Panc1 (cell line): ENCODE data around the gene CDK5RAP1. TPM values are rescaled to one million over a fixed set of nuclear protein-coding genes. Genes with fewer than 3 reads are reported as not detected.
A peak's percentile ranks its signal among the peaks of the same experiment; 100 is the strongest.

Experiments
- ATAC-seq: fragments of 200-7000 bp; cut with Tn5 transposase; 2 replicates; pipeline ENCODE4 v1.9.1; 2020; ENCODE audit warnings: mild to moderate bottlenecking, moderate library complexity
- BruUV-seq: library from RNA; stranded (reverse); fragments of 400-500 nt; replicated peaks from 2 replicates; lab custom pipeline; 2021; lab: Mats Ljungman, UMichigan
- CTCF ChIA-PET: fragments of 300-600 bp; sonication (Branson Sonifier 250); formaldehyde crosslinking; loops from one replicate; lab custom pipeline; 2022; ENCODE audit warnings: antibody characterized with exemption; lab: Charles Lee
- POLR2A ChIA-PET: fragments of 300-600 bp; sonication (Branson Sonifier 250); formaldehyde crosslinking; loops from one replicate; lab custom pipeline; 2022; ENCODE audit warnings: antibody characterized with exemption; lab: Charles Lee
- DNase-seq: peaks from one replicate; pipeline ENCODE4 v3.0.0-alpha.2; 2010; ENCODE audit warnings: low read depth, low spot score
- H3K27ac ChIP-seq: 2 replicates; pipeline ENCODE4 v1.5.1; 2011; ENCODE audit warnings: mild to moderate bottlenecking, low read length, inconsistent platforms
- H3K27me3 ChIP-seq: fragments of 200-500 bp; sonication (Bioruptor generic); 2 replicates; pipeline ENCODE4 v1.6.0; 2014; ENCODE audit warnings: low read length, inconsistent platforms; ENCODE audit not compliant: control insufficient read depth, insufficient read depth
- H3K36me3 ChIP-seq: fragments of 200-500 bp; sonication (Bioruptor generic); 2 replicates; pipeline ENCODE4 v1.5.1; 2014; ENCODE audit warnings: inconsistent platforms, mild to moderate bottlenecking, low read length, moderate library complexity; ENCODE audit not compliant: control insufficient read depth, insufficient read depth
- H3K4me1 ChIP-seq: 2 replicates; pipeline ENCODE4 v1.5.1; 2011; ENCODE audit warnings: inconsistent platforms, mild to moderate bottlenecking, low read length, moderate library complexity; ENCODE audit not compliant: control insufficient read depth, insufficient read depth
- H3K4me3 ChIP-seq, 2 experiments: 2 replicates each; pipeline ENCODE4 v1.5.1; 2011 to 2012; ENCODE audit warnings: low read depth in 2 of 2, low read length in 2 of 2, mild to moderate bottlenecking in 2 of 2, inconsistent platforms in 1 of 2, moderate library complexity in 1 of 2
- H3K9me3 ChIP-seq: fragments of 200-500 bp; sonication (Bioruptor generic); 2 replicates; pipeline ENCODE4 v1.5.1; 2014; ENCODE audit warnings: low read depth, mild to moderate bottlenecking, inconsistent platforms, low read length, moderate library complexity; ENCODE audit not compliant: control insufficient read depth, insufficient read depth
- POLR2AphosphoS5 ChIP-seq: IDR thresholded peaks from 2 replicates; pipeline ENCODE4 v1.6.1; 2012; ENCODE audit warnings: mild to moderate bottlenecking, low read depth, low read length, moderate library complexity
- REST ChIP-seq, 2 experiments: IDR thresholded peaks; 2 replicates each; pipeline ENCODE4 v1.6.1; 2011 to 2012; ENCODE audit warnings: low read depth in 2 of 2, control low read depth in 1 of 2, low read length in 1 of 2, mild to moderate bottlenecking in 1 of 2, moderate library complexity in 1 of 2; ENCODE audit not compliant: insufficient read depth in 1 of 2
- SIN3A ChIP-seq: IDR thresholded peaks from 2 replicates; pipeline ENCODE4 v1.6.1; 2012; ENCODE audit warnings: low read depth, mild to moderate bottlenecking, low read length, moderate library complexity, borderline replicate concordance; ENCODE audit not compliant: insufficient read depth
- TCF7L2 ChIP-seq: IDR thresholded peaks from 2 replicates; pipeline ENCODE4 v1.6.1; 2011; ENCODE audit warnings: mild to moderate bottlenecking, low read depth, low read length, inconsistent platforms
- in situ Hi-C: cut with HindIII; loops from 2 replicates; pipeline ENCODE4 v1.10.0; 2016; ENCODE audit warnings: low sequenced_read_pairs, low pct_unique_long_range_greater_than_20kb
- intact Hi-C: fragments of 100-400 bp; cut with micrococcal nuclease; formaldehyde crosslinking; loops from one replicate; pipeline ENCODE4 v1.10.0; 2022; ENCODE audit not compliant: unreplicated experiment
- total RNA-seq: library from RNA; stranded (reverse); gene quantifications from one replicate; pipeline ENCODE4 v1.2.1, GENCODE V29; 2021; ENCODE audit not compliant: unreplicated experiment
- TF ChIP-seq, protein P1 (sequence below): fragments of 450-650 bp; IDR thresholded peaks from 2 replicates; pipeline ENCODE4 v1.5.1; 2017; ENCODE audit warnings: mild to moderate bottlenecking

The CDK5RAP1 gene
- total RNA-seq, 1 experiment from 2014 or later = 34.8 TPM

- H3K27ac ChIP-seq = no peak overlapping the region
- no peaks in the 10 kb centered on the region for H3K27me3 ChIP-seq
- in situ Hi-C loops (no loop called here), intact Hi-C loops (no loop called here)
- CTCF ChIA-PET = no interaction called here
- H3K4me3 ChIP-seq = no peak overlapping the region
- TF ChIP-seq REST (IDR thresholded peaks at IDR 0.05; ENCODE audit: insufficient read depth in 1 of 2, low read depth in 2 of 2, low read length in 1 of 2) (no peak), SIN3A (no peak), TCF7L2 (no peak), POLR2AphosphoS5 (no peak)
- TF ChIP-seq, protein P1, sequence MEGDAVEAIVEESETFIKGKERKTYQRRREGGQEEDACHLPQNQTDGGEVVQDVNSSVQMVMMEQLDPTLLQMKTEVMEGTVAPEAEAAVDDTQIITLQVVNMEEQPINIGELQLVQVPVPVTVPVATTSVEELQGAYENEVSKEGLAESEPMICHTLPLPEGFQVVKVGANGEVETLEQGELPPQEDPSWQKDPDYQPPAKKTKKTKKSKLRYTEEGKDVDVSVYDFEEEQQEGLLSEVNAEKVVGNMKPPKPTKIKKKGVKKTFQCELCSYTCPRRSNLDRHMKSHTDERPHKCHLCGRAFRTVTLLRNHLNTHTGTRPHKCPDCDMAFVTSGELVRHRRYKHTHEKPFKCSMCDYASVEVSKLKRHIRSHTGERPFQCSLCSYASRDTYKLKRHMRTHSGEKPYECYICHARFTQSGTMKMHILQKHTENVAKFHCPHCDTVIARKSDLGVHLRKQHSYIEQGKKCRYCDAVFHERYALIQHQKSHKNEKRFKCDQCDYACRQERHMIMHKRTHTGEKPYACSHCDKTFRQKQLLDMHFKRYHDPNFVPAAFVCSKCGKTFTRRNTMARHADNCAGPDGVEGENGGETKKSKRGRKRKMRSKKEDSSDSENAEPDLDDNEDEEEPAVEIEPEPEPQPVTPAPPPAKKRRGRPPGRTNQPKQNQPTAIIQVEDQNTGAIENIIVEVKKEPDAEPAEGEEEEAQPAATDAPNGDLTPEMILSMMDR = no peak
- no peaks in the 10 kb centered on the region for H3K9me3 ChIP-seq
- BruUV-seq = no TSS peak
- POLR2A ChIA-PET = no interaction called here
- H3K4me1 ChIP-seq = peaks cover 1% of the 10 kb centered on the region; the same call in 1 of the 2 replicates
- ATAC-seq = no peak
- H3K36me3 ChIP-seq = no peaks in the 10 kb centered on the region
- DNase-seq = no peak
These were observed 90.3 kb downstream of the CDK5RAP1 start for GRCh38 chr20:33311011-33311410.

GRCh38 chr20:33310327-33310899 is 90.9 kb downstream of the CDK5RAP1 start:
- Histone ChIP-seq H3K4me1 (peaks cover 2% of the 10 kb centered on the region; the same call in 1 of the 2 replicates), H3K9me3 (no peaks in the 10 kb centered on the region), H3K27me3 (no peaks in the 10 kb centered on the region), H3K4me3 (no peak overlapping the region), H3K36me3 (no peaks in the 10 kb centered on the region), H3K27ac (no peak overlapping the region)
- ATAC-seq = peak; percentile 60
- DNase-seq = no peak
- intact Hi-C loops = no loop called here
- CTCF ChIA-PET = no interaction called here
- TF ChIP-seq, protein P1 = no peak
- TF ChIP-seq TCF7L2 = no peak
- no peak for TF ChIP-seq REST (IDR thresholded peaks at IDR 0.05; ENCODE audit: insufficient read depth in 1 of 2, low read depth in 2 of 2, low read length in 1 of 2)
- in situ Hi-C loops = no loop called here
- no TSS peak for BruUV-seq
- POLR2A ChIA-PET = no interaction called here
